KMS-11 (cell line): ENCODE results near the gene HVCN1.

ENCODE experiments used
- H2AFZ ChIP-seq: fragments of 200-600 bp; sonication (generic); 2 replicates; pipeline ENCODE4 v1.6.1; 2016; ENCODE audit warnings: antibody characterized with exemption, mixed run types, low read depth
- H3K27ac ChIP-seq: fragments of 200-600 bp; sonication (generic); 2 replicates; pipeline ENCODE4 v1.6.1; 2016; ENCODE audit warnings: mild to moderate bottlenecking, mixed run types
- H3K27me3 ChIP-seq: fragments of 200-600 bp; sonication (generic); 2 replicates; pipeline ENCODE4 v1.6.1; 2017; ENCODE audit warnings: mild to moderate bottlenecking, low read depth, mixed run types, moderate library complexity; ENCODE audit not compliant: insufficient read depth
- H3K36me3 ChIP-seq: fragments of 200-600 bp; sonication (generic); 2 replicates; pipeline ENCODE4 v1.6.1; 2017; ENCODE audit warnings: mild to moderate bottlenecking, mixed run types; ENCODE audit not compliant: insufficient read depth
- H3K4me1 ChIP-seq: fragments of 200-600 bp; sonication (generic); 2 replicates; pipeline ENCODE4 v1.6.1; 2016; ENCODE audit warnings: mild to moderate bottlenecking, low read depth, mixed run types; ENCODE audit not compliant: poor library complexity, severe bottlenecking
- H3K4me2 ChIP-seq: fragments of 200-600 bp; sonication (generic); 2 replicates; pipeline ENCODE4 v1.7.0; 2016; ENCODE audit warnings: mild to moderate bottlenecking, mixed run types
- H3K4me3 ChIP-seq: fragments of 200-600 bp; sonication (generic); IDR thresholded peaks from 2 replicates; pipeline ENCODE4 v1.6.1; 2017; ENCODE audit warnings: low read depth, low read length, mixed read lengths; ENCODE audit not compliant: insufficient read depth
- H3K79me2 ChIP-seq: fragments of 200-600 bp; sonication (generic); 2 replicates; pipeline ENCODE4 v1.6.1; 2016; ENCODE audit warnings: low read depth, mixed run types; ENCODE audit not compliant: insufficient read depth
- H3K9ac ChIP-seq: fragments of 200-600 bp; sonication (generic); 2 replicates; pipeline ENCODE4 v1.6.1; 2016; ENCODE audit warnings: mild to moderate bottlenecking, mixed run types
- H4K20me1 ChIP-seq: fragments of 200-600 bp; sonication (generic); 2 replicates; pipeline ENCODE4 v1.6.1; 2016; ENCODE audit warnings: mild to moderate bottlenecking, mixed run types; ENCODE audit not compliant: insufficient read depth
- CTCF ChIP-seq: fragments of 200-600 bp; sonication (generic); conservative IDR thresholded peaks from 2 replicates; pipeline ENCODE4 v1.6.1; 2017; ENCODE audit warnings: low read depth, mild to moderate bottlenecking, antibody characterized with exemption, low read length, moderate library complexity, mixed read lengths

Gene HVCN1

GRCh38 chr12:110638796-110639195, 50.1 kb downstream of the HVCN1 start:
- Histone ChIP-seq H2AFZ (no peak overlapping the region), H3K4me1 (peaks cover 26% of the 10 kb centered on the region), H3K36me3 (no peaks in the 10 kb centered on the region), H3K4me2 (no peak overlapping the region), H3K27me3 (no peaks in the 10 kb centered on the region), H4K20me1 (no peaks in the 10 kb centered on the region), H3K79me2 (no peaks in the 10 kb centered on the region), H3K9ac (no peak overlapping the region), H3K4me3 (no peak overlapping the region), H3K27ac (no peak overlapping the region)
- TF ChIP-seq CTCF: no peak

- Histone ChIP-seq H3K9ac (no peak overlapping the region), H3K27me3 (no peaks in the 10 kb centered on the region), H3K4me2 (no peak overlapping the region), H3K36me3 (no peaks in the 10 kb centered on the region), H3K4me1 (peaks cover 31% of the 10 kb centered on the region), H2AFZ (no peak overlapping the region), H3K27ac (no peak overlapping the region), H4K20me1 (no peaks in the 10 kb centered on the region), H3K4me3 (no peak overlapping the region), H3K79me2 (no peaks in the 10 kb centered on the region)
- TF ChIP-seq CTCF: no peak
These were observed 51.0 kb downstream of the HVCN1 start for GRCh38 chr12:110637869-110638441.

GRCh38 chr12:110636516-110636915, 52.4 kb downstream of the HVCN1 start:
- TF ChIP-seq CTCF: no peak
- no peaks in the 10 kb centered on the region for H3K36me3 ChIP-seq
- no peak overlapping the region for H3K4me2 ChIP-seq
- no peak overlapping the region for H3K9ac ChIP-seq
- no peaks in the 10 kb centered on the region for H3K79me2 ChIP-seq
- H3K4me1 ChIP-seq: peaks cover 31% of the 10 kb centered on the region
- H3K27me3 ChIP-seq: no peaks in the 10 kb centered on the region
- no peaks in the 10 kb centered on the region for H4K20me1 ChIP-seq
- no peak overlapping the region for H3K4me3 ChIP-seq
- H3K27ac ChIP-seq: no peak overlapping the region
- H2AFZ ChIP-seq: no peak overlapping the region

- no peak for TF ChIP-seq CTCF
- H3K9ac ChIP-seq: no peak overlapping the region
- no peaks in the 10 kb centered on the region for H3K79me2 ChIP-seq
- peaks cover 18% of the 10 kb centered on the region for H3K4me1 ChIP-seq
- H3K36me3 ChIP-seq: no peaks in the 10 kb centered on the region
- no peaks in the 10 kb centered on the region for H4K20me1 ChIP-seq
- no peak overlapping the region for H3K4me3 ChIP-seq
- no peak overlapping the region for H2AFZ ChIP-seq
- no peak overlapping the region for H3K4me2 ChIP-seq
- H3K27me3 ChIP-seq: no peaks in the 10 kb centered on the region
- H3K27ac ChIP-seq: no peak overlapping the region
These were observed 53.9 kb downstream of the HVCN1 start for GRCh38 chr12:110635055-110635454.
